ENCODE data around the gene DNLZ. TPM values are rescaled to one million over a fixed set of nuclear protein-coding genes. Genes with fewer than 3 reads are reported as not detected.

DNLZ gene
- polyA plus RNA-seq, 1 donor from 2014 or later, result 23.6 TPM

- Histone ChIP-seq H3K27me3 (ENCODE audit: insufficient read depth, low read depth, low read length) (no peaks in the 10 kb centered on the region), H2AFZ (ENCODE audit: low read depth, low read length) (no peak overlapping the region), H3K4me2 (ENCODE audit: low read length) (no peak overlapping the region), H4K20me1 (ENCODE audit: insufficient read depth) (no peaks in the 10 kb centered on the region), H3K79me2 (replicated peaks; ENCODE audit: insufficient read depth, low read length) (no peaks in the 10 kb centered on the region), H3K36me3 (ENCODE audit: insufficient read depth, low read length) (no peaks in the 10 kb centered on the region), H3K27ac (ENCODE audit: low read length) (no peak overlapping the region), H3K9me2 (ENCODE audit: insufficient read depth, low read length) (no peaks in the 10 kb centered on the region), H3K4me3 (ENCODE audit: low read length) (no peak overlapping the region), H3F3A (ENCODE audit: insufficient read depth, low read length, poor library complexity, severe bottlenecking) (no peaks in the 10 kb centered on the region), H3K9me3 (ENCODE audit: low read length) (no peaks in the 10 kb centered on the region), H3K9ac (ENCODE audit: low read length) (no peak overlapping the region)
- TF ChIP-seq SMC3 (conservative IDR thresholded peaks at IDR 0.05; ENCODE audit: poor library complexity) (no peak), MXI1 (conservative IDR thresholded peaks at IDR 0.05; ENCODE audit: poor library complexity, severe bottlenecking) (no peak), REST (IDR thresholded peaks at IDR 0.05; ENCODE audit: borderline replicate concordance) (no peak), EP300 (conservative IDR thresholded peaks at IDR 0.05; ENCODE audit: poor library complexity, severe bottlenecking) (no peak), TAF1 (IDR thresholded peaks at IDR 0.05; ENCODE audit: low read depth) (no peak), POLR2AphosphoS5 (IDR thresholded peaks at IDR 0.05) (no peak), CTCF (IDR thresholded peaks at IDR 0.05; ENCODE audit: poor library complexity, severe bottlenecking) (no peak), RAD21 (conservative IDR thresholded peaks at IDR 0.05) (no peak), EZH2 (IDR thresholded peaks at IDR 0.05; ENCODE audit: borderline replicate concordance, insufficient read depth, low read length, poor library complexity, severe bottlenecking) (no peak)
Measured at GRCh38 chr9:136337416-136338395, 25.8 kb downstream of the DNLZ start.

GRCh38 chr9:136336881-136337280 is 26.7 kb downstream of the DNLZ start:
- Histone ChIP-seq H3K4me3 (ENCODE audit: low read length) (no peak overlapping the region), H3K79me2 (replicated peaks; ENCODE audit: insufficient read depth, low read length) (no peaks in the 10 kb centered on the region), H3K9ac (ENCODE audit: low read length) (no peak overlapping the region), H3K27me3 (ENCODE audit: insufficient read depth, low read depth, low read length) (no peaks in the 10 kb centered on the region), H3K36me3 (ENCODE audit: insufficient read depth, low read length) (no peaks in the 10 kb centered on the region), H3K9me3 (ENCODE audit: low read length) (no peaks in the 10 kb centered on the region), H3K9me2 (ENCODE audit: insufficient read depth, low read length) (no peaks in the 10 kb centered on the region), H3K27ac (ENCODE audit: low read length) (no peak overlapping the region), H2AFZ (ENCODE audit: low read depth, low read length) (no peak overlapping the region), H3F3A (ENCODE audit: insufficient read depth, low read length, poor library complexity, severe bottlenecking) (no peaks in the 10 kb centered on the region), H4K20me1 (ENCODE audit: insufficient read depth) (no peaks in the 10 kb centered on the region), H3K4me2 (ENCODE audit: low read length) (no peak overlapping the region)
- TF ChIP-seq MXI1 (conservative IDR thresholded peaks at IDR 0.05; ENCODE audit: poor library complexity, severe bottlenecking), result no peak
- no peak for TF ChIP-seq POLR2AphosphoS5 (IDR thresholded peaks at IDR 0.05)
- TF ChIP-seq REST (IDR thresholded peaks at IDR 0.05; ENCODE audit: borderline replicate concordance), result no peak
- TF ChIP-seq CTCF (IDR thresholded peaks at IDR 0.05; ENCODE audit: poor library complexity, severe bottlenecking), result no peak
- no peak for TF ChIP-seq EP300 (conservative IDR thresholded peaks at IDR 0.05; ENCODE audit: poor library complexity, severe bottlenecking)

All from neural cell (in vitro differentiated cells).